Measurements from ENCODE around the gene ASTN2.

DNA sequence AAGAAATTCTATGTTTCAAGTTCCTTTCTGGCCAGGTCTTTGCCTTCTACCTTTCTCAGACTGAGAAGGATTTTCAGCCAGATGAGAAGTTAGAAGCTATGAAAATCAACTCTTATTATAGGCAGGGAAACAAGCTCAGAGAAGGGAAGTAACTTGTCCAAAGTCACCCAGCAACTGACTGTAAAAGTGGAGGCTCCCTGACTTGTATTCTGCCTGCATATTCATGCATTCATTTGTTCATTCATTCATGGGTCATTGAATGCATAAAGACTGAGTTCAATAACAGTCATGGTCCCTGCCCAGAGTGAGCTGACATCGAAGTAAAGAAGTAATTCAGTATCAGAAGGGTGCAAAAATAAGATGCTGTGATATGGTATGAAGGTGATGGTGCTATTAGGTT, 1021.7 kb downstream of the ASTN2 start:
- TF ChIP-seq POLR2A (IDR thresholded peaks at IDR 0.05; ENCODE audit: low read length) (no peak), GATA1 (IDR thresholded peaks at IDR 0.05; ENCODE audit: low read depth, low read length) (no peak)

Data from erythroblast (primary cell).